HG03520 (cell line): ENCODE results near the gene IFNG.
"Not testable (repeated sequence)": the region's sequence is repeated elsewhere in the genome, so short reads cannot be mapped to it uniquely, and the experiment has no call there.

Experiments
- ATAC-seq: cut with Tn5 transposase; IDR thresholded peaks from one replicate; pipeline ENCODE4 v1.9.1; 2021; ENCODE audit warnings: mild to moderate bottlenecking, moderate library complexity; ENCODE audit not compliant: unreplicated experiment

IFNG gene

DNA sequence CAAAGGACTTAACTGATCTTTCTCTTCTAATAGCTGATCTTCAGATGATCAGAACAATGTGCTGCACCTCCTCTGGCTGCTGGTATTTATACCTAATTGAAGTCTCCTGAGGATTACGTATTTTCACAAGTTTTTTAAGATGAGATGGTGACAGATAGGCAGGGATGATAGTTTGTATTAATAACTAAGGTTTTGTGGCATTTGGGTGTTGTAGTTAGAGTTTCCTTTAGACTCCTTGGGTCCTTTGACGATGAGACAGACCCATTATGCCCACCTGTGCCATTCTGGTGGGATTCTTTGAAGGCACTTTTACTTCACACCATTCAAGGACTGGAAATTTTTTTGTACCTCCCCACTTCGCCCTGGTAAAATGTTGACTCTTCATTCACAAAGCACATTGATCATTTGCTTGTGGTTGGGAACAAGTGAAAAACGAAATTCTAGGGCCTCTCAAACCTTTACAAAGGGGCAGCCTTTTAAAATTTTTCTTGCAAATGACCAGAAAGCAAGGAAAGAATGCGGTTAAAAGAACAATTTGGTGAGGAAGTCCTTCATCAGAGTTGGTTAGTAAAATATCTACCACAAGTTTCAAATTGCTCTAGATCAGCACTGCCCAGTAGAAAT lies at the start of gene IFNG:
TSS of gene IFNG (minus strand) at position 60 of the 624 bp plus-strand sequence. CDS start 125 bp downstream, outside the sequence.
- ATAC-seq, result no peak

DNA sequence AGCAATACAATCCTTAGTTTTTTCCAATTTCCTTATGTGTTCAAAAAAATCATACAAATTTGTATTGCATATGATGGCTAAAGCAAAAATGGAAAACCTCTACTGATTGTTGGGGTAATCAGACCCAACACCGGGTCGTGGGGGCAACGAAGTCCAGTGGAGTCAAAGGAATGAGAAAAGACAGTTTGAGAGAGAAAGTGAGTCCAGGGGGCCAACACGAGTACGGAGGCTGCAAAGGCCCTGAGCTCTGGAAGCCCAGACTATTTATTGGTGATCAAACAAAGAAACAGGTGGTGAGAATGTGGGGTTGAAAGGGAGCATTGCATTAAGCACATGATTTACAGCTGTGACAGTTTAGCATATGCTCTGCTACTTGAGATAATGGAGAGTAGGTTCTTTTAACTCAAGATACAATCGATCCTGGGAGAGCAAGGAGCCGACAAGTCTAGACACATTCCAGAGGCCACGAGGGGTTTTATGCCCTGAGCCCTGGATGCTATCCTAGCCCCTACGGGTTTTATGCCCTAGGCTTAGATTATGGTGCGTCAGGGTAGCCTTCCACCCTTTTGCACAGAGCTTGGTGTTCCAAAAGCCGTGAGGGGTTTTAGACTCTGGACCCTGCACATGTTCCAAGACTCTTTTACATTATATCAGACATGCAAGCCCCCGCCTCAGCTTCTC lies 49.6 kb upstream of the IFNG start:
- ATAC-seq, result not testable (repeated sequence)

DNA sequence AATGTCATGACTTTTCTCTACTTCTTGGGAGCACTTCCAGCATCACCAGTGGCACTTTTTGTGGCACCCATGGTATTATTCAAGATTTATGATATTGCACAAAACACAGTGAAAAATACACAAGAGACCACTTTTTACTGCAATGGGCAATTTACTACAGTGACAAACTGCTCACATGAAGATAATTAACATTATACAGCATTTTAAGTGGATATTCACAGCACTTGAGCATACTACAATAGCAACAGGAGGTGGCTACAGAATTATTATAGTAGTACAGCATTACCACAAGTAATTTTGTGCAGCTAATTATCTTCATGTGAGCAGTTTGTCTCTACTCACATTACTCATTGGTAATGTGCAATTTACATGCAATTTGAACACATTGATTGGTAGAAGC lies 47.7 kb upstream of the IFNG start:
- no peak for ATAC-seq

DNA sequence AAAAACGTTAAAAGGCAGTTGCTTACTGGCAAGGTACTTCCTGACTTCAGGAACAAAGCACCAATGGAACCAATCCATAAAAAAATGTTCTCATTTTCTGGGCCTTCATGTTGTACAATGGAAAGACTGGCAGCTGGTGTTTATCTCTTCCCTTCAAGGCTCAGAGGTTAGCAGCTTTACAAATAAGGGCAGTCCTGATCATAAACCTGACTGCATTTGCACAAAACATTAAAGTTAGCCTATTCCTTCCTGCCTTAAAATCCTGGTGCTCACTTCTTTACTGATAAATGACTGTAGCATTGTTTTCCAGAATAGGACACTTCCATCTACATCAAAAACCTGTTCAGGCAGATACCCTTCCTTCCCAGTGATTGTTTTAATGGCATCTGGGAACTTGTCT lies 46.9 kb upstream of the IFNG start:
- ATAC-seq, result no peak

GRCh38 chr12:68203460-68203875 lies 43.9 kb upstream of the IFNG start:
- no peak for ATAC-seq

GRCh38 chr12:68200854-68201253 lies 41.3 kb upstream of the IFNG start:
- ATAC-seq, result no peak

DNA sequence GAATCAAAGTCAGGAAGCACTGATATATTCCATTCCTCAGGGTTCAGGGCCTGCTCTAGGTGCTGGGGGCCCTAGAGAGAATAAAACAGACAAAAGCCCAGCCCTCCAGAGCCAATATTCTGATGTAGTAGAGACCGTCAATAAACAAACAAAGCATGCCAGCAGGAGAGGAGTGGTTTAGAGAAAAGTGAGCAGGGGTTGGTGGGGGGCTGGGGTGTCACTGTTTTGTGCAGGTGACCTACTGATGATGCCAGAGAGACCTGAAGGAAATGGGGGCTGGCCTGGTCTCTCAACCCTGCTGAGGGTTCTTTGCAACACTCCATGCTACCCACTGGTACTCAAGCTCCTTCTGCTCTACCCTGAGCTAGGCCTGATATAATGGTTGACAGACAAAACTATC lies 39.6 kb upstream of the IFNG start:
- no peak for ATAC-seq

DNA sequence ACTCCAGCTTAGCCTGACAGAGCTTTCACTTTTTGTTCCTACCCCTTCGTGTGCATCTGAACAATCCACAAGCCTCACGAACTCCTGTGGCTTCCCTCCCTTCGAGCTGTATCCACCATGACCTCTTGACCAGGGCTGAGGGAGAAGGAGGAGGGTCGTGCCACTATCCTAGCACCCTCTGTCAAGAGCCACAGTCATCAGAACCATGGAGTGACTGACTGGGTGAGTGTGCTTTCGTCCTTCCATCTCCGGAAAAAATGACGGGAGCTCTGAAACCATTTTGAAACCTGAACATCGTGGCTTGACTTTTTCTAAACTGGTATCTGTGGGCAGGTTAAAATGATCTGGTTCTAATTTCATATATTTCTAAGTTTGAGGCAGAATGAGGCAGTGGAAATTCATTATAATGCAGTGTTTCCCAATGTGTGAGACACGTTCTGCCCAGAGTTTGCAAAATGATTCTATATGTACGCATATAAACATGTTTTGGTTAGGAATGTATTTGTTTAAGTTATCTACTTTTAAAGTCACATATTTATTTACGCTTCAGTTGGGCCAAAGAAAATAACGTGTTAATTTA lies 39.1 kb upstream of the IFNG start:
- ATAC-seq, result no peak

GRCh38 chr12:68190301-68190700 lies 30.8 kb upstream of the IFNG start:
- ATAC-seq, result no peak

DNA sequence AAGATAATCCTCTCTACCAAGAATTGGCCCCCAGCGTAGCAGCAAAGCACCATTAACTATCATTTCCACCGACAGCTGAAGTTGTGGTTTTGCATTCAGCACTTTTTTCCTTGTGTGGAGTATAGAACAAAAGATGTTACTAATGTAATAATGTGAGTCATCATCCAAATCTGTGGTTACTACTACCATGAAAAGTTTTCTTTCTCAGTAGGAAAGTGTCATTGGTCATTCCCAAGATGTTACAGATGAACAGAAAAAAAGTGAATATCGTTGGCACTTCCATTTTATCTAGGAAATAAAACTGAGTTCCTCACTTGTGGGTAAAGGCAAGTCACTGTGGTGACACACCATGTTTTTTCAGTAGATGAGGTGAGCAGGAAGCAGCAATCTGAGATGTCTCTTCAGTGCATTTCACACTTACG lies 30.3 kb upstream of the IFNG start:
- ATAC-seq, result no peak

- ATAC-seq, result no peak
Observed at GRCh38 chr12:68185598-68185997, 26.1 kb upstream of the IFNG start.

- no peak for ATAC-seq
Observed at GRCh38 chr12:68180792-68181744, 21.5 kb upstream of the IFNG start.

GRCh38 chr12:68178774-68179439 lies 19.4 kb upstream of the IFNG start:
- no peak for ATAC-seq

DNA sequence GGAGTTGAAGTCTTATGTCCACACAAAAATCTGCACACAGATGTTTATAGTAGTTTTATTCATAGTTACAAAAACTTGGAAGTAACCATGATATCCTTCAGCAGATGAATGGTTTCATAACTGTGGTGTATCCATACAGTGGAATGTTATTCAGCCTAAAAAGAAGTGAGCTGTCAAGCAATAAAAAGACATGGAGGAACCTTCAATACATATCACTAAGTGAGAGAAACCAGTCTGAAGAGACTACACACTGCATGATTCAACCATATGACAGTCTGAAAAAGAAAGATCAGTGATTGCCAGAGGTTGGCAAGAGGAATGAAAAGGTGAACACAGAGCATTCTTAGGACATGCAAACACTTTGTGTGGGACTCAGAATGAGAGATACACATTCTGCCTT lies 18.6 kb upstream of the IFNG start:
- no peak for ATAC-seq

DNA sequence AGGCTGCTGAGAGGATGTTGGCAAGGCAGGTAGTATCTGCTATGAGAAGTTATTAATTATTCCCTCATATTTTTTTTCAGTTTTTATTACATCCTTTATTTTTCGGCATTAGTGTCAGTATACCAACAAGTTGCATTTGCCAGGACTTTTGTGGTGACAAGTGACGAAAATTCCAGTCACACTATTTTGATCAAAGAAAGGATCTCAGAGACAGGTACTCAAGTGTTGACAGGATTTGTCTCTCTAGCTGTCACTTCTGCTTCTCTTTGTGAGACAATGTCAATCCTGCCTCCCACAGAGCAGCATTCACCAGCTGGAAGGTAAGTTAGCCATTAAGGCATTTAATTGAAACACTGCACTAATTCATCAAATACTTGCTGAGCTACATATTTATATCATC lies 18.0 kb upstream of the IFNG start:
- ATAC-seq, result no peak

GRCh38 chr12:68176257-68176656 lies 16.7 kb upstream of the IFNG start:
- ATAC-seq, result no peak

DNA sequence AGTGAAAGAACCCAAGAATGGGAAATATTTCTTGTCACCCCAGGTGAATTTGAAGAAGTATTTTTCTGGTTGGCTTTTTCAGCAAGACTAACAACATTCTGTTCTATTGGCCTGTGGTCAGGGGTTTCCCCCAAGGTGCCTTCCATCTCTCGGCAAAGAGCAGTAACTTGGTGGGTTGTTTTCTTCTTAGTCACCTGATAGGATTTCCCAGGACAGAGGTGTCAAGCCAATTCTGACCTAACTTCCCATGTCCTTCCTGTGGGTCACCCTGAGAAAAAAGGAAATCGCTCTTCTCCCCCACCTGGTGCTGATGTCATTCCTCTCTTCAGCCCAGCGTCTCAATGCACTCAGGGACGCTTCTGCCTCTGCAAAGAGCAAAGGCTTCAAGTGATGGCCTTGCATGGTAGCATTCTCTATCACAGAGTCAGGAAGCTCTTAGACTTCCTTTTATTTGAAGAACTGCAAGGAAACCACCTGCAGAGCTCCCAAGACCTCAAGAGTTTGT lies 16.1 kb upstream of the IFNG start:
- ATAC-seq, result peak; percentile 92

GRCh38 chr12:68174761-68175160 lies 15.2 kb upstream of the IFNG start:
- ATAC-seq, result not testable (repeated sequence)

DNA sequence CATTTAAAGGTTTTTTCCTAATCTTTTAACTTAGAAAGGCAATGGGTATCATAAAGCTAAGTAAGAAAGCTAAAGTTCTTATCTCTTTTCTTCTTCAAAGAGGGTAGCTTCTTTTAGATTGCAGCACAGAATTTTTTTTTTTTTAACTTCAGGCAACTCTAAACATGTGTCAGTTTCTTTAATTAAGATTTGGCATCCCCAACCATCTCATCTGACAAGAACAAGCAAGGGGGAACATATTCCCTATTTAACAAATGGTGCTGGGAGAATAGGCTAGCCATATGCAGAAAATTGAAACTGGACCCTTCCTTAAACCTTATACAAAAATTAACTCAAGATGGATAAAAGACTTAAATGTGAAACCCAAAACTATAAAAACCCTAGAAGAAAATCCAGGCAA lies 14.3 kb upstream of the IFNG start:
- ATAC-seq, result no peak

GRCh38 chr12:68170726-68171125 lies 11.2 kb upstream of the IFNG start:
- no peak for ATAC-seq
